ENCODE data around the gene SNUPN.

SNUPN gene

GRCh38 chr15:75606711-75607699 is 18.5 kb downstream of the SNUPN start:
- H3K4me3 ChIP-seq (ENCODE audit: low read depth, low read length) = no peak overlapping the region
- ChIA-PET POLR2A (no interaction called here), CTCF (interaction anchor here (0.9 to 3.3 kb wide), 4 partner anchors 9 to 195 kb away, joined by 3 to 16 read pairs (median 6); no protein-coding TSS in a partner anchor)
- TF ChIP-seq CTCF (IDR thresholded peaks at IDR 0.05; ENCODE audit: insufficient read depth, low read length, missing control alignments) = no peak
- no peak for DNase-seq (ENCODE audit: low read depth, low spot score)

- ChIA-PET CTCF (interaction anchor here (0.6 to 3.3 kb wide), 3 partner anchors 8 to 35 kb away, joined by 3 to 16 read pairs (median 7); no protein-coding TSS in a partner anchor), POLR2A (no interaction called here)
- no peak overlapping the region for H3K4me3 ChIP-seq (ENCODE audit: low read depth, low read length)
- no peak for TF ChIP-seq CTCF (IDR thresholded peaks at IDR 0.05; ENCODE audit: insufficient read depth, low read length, missing control alignments)
- DNase-seq (ENCODE audit: low read depth, low spot score) = no peak
Observed at GRCh38 chr15:75606026-75606425, 19.5 kb downstream of the SNUPN start.

GRCh38 chr15:75599401-75599800 is 26.1 kb downstream of the SNUPN start:
- TF ChIP-seq CTCF (IDR thresholded peaks at IDR 0.05; ENCODE audit: insufficient read depth, low read length, missing control alignments) = no peak
- ChIA-PET CTCF (interaction anchor here (3.4 kb wide), 1 partner anchor 8 kb away, joined by 16 read pairs; no protein-coding TSS in a partner anchor), POLR2A (no interaction called here)
- DNase-seq (ENCODE audit: low read depth, low spot score) = no peak
- no peak overlapping the region for H3K4me3 ChIP-seq (ENCODE audit: low read depth, low read length)

- no peak overlapping the region for H3K4me3 ChIP-seq (ENCODE audit: low read depth, low read length)
- POLR2A ChIA-PET = no interaction called here
- no peak for DNase-seq (ENCODE audit: low read depth, low spot score)
- TF ChIP-seq CTCF (IDR thresholded peaks at IDR 0.05; ENCODE audit: insufficient read depth, low read length, missing control alignments) = no peak
- CTCF ChIA-PET = interaction anchor here (1.3 to 3.4 kb wide), 5 partner anchors 9 to 178 kb away, joined by 3 to 16 read pairs (median 3); partner anchors contain the start of gene PTPN9
Observed at GRCh38 chr15:75598361-75598760, 27.2 kb downstream of the SNUPN start.

- ChIA-PET CTCF (interaction anchor here (0.7 to 3.4 kb wide), 14 partner anchors 8 to 229 kb away, joined by 3 to 16 read pairs (median 3); partner anchors contain the start of genes MAN2C1, PTPN9 and SNUPN), POLR2A (interaction anchor here (1.3 kb wide), 1 partner anchor 19 kb away, joined by 4 read pairs; the partner anchor contains the start of gene PTPN9)
- DNase-seq (ENCODE audit: low read depth, low spot score) = no peak
- TF ChIP-seq CTCF (IDR thresholded peaks at IDR 0.05; ENCODE audit: insufficient read depth, low read length, missing control alignments) = no peak
- no peak overlapping the region for H3K4me3 ChIP-seq (ENCODE audit: low read depth, low read length)
Observed at GRCh38 chr15:75597667-75598341, 27.7 kb downstream of the SNUPN start.
